Mucosa of descending colon (tissue), 3 donors: ENCODE data around the gene PEX11A. TPM values are rescaled to one million over a fixed set of nuclear protein-coding genes. Genes with fewer than 3 reads are reported as not detected.

Experiments used
- ATAC-seq: fragments of 200-7000 bp; cut with Tn5 transposase; one replicate; pipeline ENCODE4 v1.9.1; 2020; ENCODE audit warnings: mild to moderate bottlenecking, moderate library complexity
- DNase-seq, 3 donors: peaks; one replicate each; pipeline ENCODE4 v3.0.0-alpha.2; 2020
- H3K36me3 ChIP-seq: fragments of 200-600 bp; one replicate; pipeline ENCODE4 v1.8.0; 2021; ENCODE audit warnings: low read depth, mild to moderate bottlenecking
- H3K4me1 ChIP-seq: fragments of 200-600 bp; one replicate; pipeline ENCODE4 v1.8.0; 2021; ENCODE audit warnings: low read depth, mild to moderate bottlenecking
- H3K4me3 ChIP-seq: fragments of 200-600 bp; one replicate; pipeline ENCODE4 v1.8.0; 2021; ENCODE audit warnings: mild to moderate bottlenecking
- H3K9me3 ChIP-seq: fragments of 200-600 bp; one replicate; pipeline ENCODE4 v1.8.0; 2021; ENCODE audit warnings: mild to moderate bottlenecking
- CTCF ChIP-seq: fragments of 200-600 bp; IDR thresholded peaks from one replicate; pipeline ENCODE4 v1.8.0; 2022; ENCODE audit warnings: antibody characterized with exemption, mild to moderate bottlenecking
- intact Hi-C, 2 donors: fragments of 100-400 bp; cut with DNase I in 1 of 2; cut with micrococcal nuclease in 1 of 2; formaldehyde crosslinking; loops; one replicate each; pipeline versions ENCODE4 v1.11.0 to v1.11.1; 2022; cut with DNase I, micrococcal nuclease
- total RNA-seq, 3 donors: library from RNA; stranded (reverse); fragmentation: NEBNext Ultra II Directional in 2 of 3; extraction: Animal tissue kit (Norgen Biotek cat#: 25700) in 2 of 3; gene quantifications; one replicate each; pipeline versions ENCODE4 v1.2.1 to v1.2.4, GENCODE V29; 2021 to 2023
- donor health status: DM: no; HTN: no; CAD: no; lungs with moderate emphysema.
- donor health status: DM: no; HTN: no; CAD: no.
- donor health status: DM: no; HTN: yes; CAD: no.

The PEX11A gene
- total RNA-seq, 3 donors from 2014 or later: 15.5 to 38.5 (median 16.7) TPM

GRCh38 chr15:89649716-89650115, 40.8 kb downstream of the PEX11A start:
- Histone ChIP-seq H3K4me3 (no peak overlapping the region), H3K36me3 (no peaks in the 10 kb centered on the region), H3K9me3 (no peaks in the 10 kb centered on the region), H3K4me1 (no peaks in the 10 kb centered on the region)
- ATAC-seq: no peak
- DNase-seq: no peak
- TF ChIP-seq CTCF: no peak
- intact Hi-C loops: loop anchor here in 1 of 2 donors (10.0 kb wide), 1 partner anchor 85 kb away; no protein-coding TSS in a partner anchor

GRCh38 chr15:89649013-89649625, 41.4 kb downstream of the PEX11A start:
- DNase-seq: no peak
- Histone ChIP-seq H3K4me1 (no peaks in the 10 kb centered on the region), H3K36me3 (no peaks in the 10 kb centered on the region), H3K4me3 (no peak overlapping the region), H3K9me3 (no peaks in the 10 kb centered on the region)
- intact Hi-C loops: loop anchor here in 1 of 2 donors (10.0 kb wide), 1 partner anchor 86 kb away; no protein-coding TSS in a partner anchor
- ATAC-seq: no peak
- TF ChIP-seq CTCF: no peak

GRCh38 chr15:89648106-89649012, 42.2 kb downstream of the PEX11A start:
- intact Hi-C loops: loop anchor here in 1 of 2 donors (10.0 kb wide), 1 partner anchor 86 kb away; no protein-coding TSS in a partner anchor
- no peaks in the 10 kb centered on the region for H3K4me1 ChIP-seq
- H3K36me3 ChIP-seq: no peaks in the 10 kb centered on the region
- no peaks in the 10 kb centered on the region for H3K9me3 ChIP-seq
- ATAC-seq: no peak
- no peak for TF ChIP-seq CTCF
- DNase-seq: no peak
- H3K4me3 ChIP-seq: no peak overlapping the region

- intact Hi-C loops: loop anchor here in 1 of 2 donors (10.0 kb wide), 1 partner anchor 87 kb away; no protein-coding TSS in a partner anchor
- TF ChIP-seq CTCF: peak; percentile 87
- H3K36me3 ChIP-seq: no peaks in the 10 kb centered on the region
- H3K4me3 ChIP-seq: no peak overlapping the region
- H3K4me1 ChIP-seq: no peaks in the 10 kb centered on the region
- DNase-seq (peak; percentile 77 to 94 (median 90)), ATAC-seq (peak; percentile 89)
- no peaks in the 10 kb centered on the region for H3K9me3 ChIP-seq
Measured at GRCh38 chr15:89647191-89647851, 43.2 kb downstream of the PEX11A start.

GRCh38 chr15:89646416-89647141, 44.0 kb downstream of the PEX11A start:
- TF ChIP-seq CTCF: no peak
- ATAC-seq (no peak), DNase-seq (no peak)
- Histone ChIP-seq H3K4me3 (no peak overlapping the region), H3K4me1 (no peaks in the 10 kb centered on the region), H3K9me3 (no peaks in the 10 kb centered on the region), H3K36me3 (no peaks in the 10 kb centered on the region)
- intact Hi-C loops: loop anchor here in 1 of 2 donors (10.0 kb wide), 1 partner anchor 88 kb away; no protein-coding TSS in a partner anchor
